SK-N-SH treated with all-trans-retinoic acid at 6 μM for 48 hours (cell line): Measurements from ENCODE around the gene NCF2.

ENCODE experiments used
- ATAC-seq: fragments of 200-7000 bp; cut with Tn5 transposase; 3 replicates; pipeline ENCODE4 v1.9.1; 2020; ENCODE audit warnings: mild to moderate bottlenecking, moderate library complexity
- ARNTL ChIP-seq: fragments of 450-650 bp; formaldehyde crosslinking; IDR thresholded peaks from 2 replicates; pipeline ENCODE4 v1.5.0; 2020; ENCODE audit warnings: low read depth, mild to moderate bottlenecking, moderate library complexity, borderline replicate concordance
- BACH2 ChIP-seq: fragments of 250-450 bp; sonication (Bioruptor Pico); IDR thresholded peaks from 2 replicates; pipeline ENCODE4 v1.9.0; 2021; ENCODE audit warnings: mild to moderate bottlenecking, borderline replicate concordance
- CSDC2 ChIP-seq: fragments of 250-450 bp; sonication (Bioruptor Pico); IDR thresholded peaks from 2 replicates; pipeline ENCODE4 v1.5.0; 2020; ENCODE audit warnings: mild to moderate bottlenecking, moderate library complexity
- CSRNP3 ChIP-seq: fragments of 250-450 bp; sonication (Bioruptor Pico); IDR thresholded peaks from 2 replicates; pipeline ENCODE4 v1.5.1; 2021; ENCODE audit warnings: mild to moderate bottlenecking, moderate library complexity
- GLIS3 ChIP-seq: fragments of 250-450 bp; sonication (Bioruptor Pico); IDR thresholded peaks from 2 replicates; pipeline ENCODE4 v1.5.0; 2020; ENCODE audit warnings: mild to moderate bottlenecking, moderate library complexity
- ISL1 ChIP-seq: fragments of 250-450 bp; sonication (Bioruptor Pico); IDR thresholded peaks from 2 replicates; pipeline ENCODE4 v2.1.2; 2022; ENCODE audit warnings: mild to moderate bottlenecking, moderate library complexity
- OSR1 ChIP-seq: fragments of 250-450 bp; sonication (Bioruptor Pico); IDR thresholded peaks from 2 replicates; pipeline ENCODE4 v1.8.0; 2022; ENCODE audit warnings: moderate library complexity, mild to moderate bottlenecking, inconsistent platforms
- PPARA ChIP-seq: fragments of 250-450 bp; sonication (Bioruptor Pico); IDR thresholded peaks from 2 replicates; pipeline ENCODE4 v1.5.0; 2020; ENCODE audit warnings: mild to moderate bottlenecking, borderline replicate concordance
- RARB ChIP-seq: fragments of 250-450 bp; sonication (Bioruptor Pico); IDR thresholded peaks from 2 replicates; pipeline ENCODE4 v1.8.0; 2021; ENCODE audit warnings: mild to moderate bottlenecking, moderate library complexity
- SNAI2 ChIP-seq: fragments of 250-450 bp; sonication (Bioruptor Pico); IDR thresholded peaks from 2 replicates; pipeline ENCODE4 v1.5.0; 2020; ENCODE audit warnings: mild to moderate bottlenecking, moderate library complexity
- TCF4 ChIP-seq: fragments of 250-450 bp; sonication (Bioruptor Pico); IDR thresholded peaks from 2 replicates; pipeline ENCODE4 v1.8.0; 2021; ENCODE audit warnings: mild to moderate bottlenecking, moderate library complexity, borderline replicate concordance
- TOX ChIP-seq: fragments of 250-450 bp; sonication (Bioruptor Pico); IDR thresholded peaks from 2 replicates; pipeline ENCODE4 v1.8.0; 2021; ENCODE audit warnings: mild to moderate bottlenecking, moderate library complexity, borderline replicate concordance
- ZC3H10 ChIP-seq: fragments of 250-450 bp; sonication (Bioruptor Pico); IDR thresholded peaks from 2 replicates; pipeline ENCODE4 v1.5.1; 2021; ENCODE audit warnings: mild to moderate bottlenecking, moderate library complexity
- ZFP3 ChIP-seq: fragments of 250-450 bp; sonication (Bioruptor Pico); IDR thresholded peaks from 2 replicates; pipeline ENCODE4 v1.5.0; 2020; ENCODE audit warnings: mild to moderate bottlenecking, moderate library complexity
- ZFP30 ChIP-seq: fragments of 450-650 bp; formaldehyde crosslinking; IDR thresholded peaks from 2 replicates; pipeline ENCODE4 v1.5.0; 2022; ENCODE audit warnings: mild to moderate bottlenecking, moderate library complexity
- ZNF8 ChIP-seq: fragments of 450-650 bp; formaldehyde crosslinking; IDR thresholded peaks from 2 replicates; pipeline ENCODE4 v1.5.0; 2020; ENCODE audit warnings: mild to moderate bottlenecking, moderate library complexity
- TF ChIP-seq, protein P1 (sequence below): fragments of 250-450 bp; sonication (Bioruptor Pico); IDR thresholded peaks from 2 replicates; pipeline ENCODE4 v1.5.0; 2020; ENCODE audit warnings: mild to moderate bottlenecking, moderate library complexity
- TF ChIP-seq, protein P2 (sequence below): fragments of 250-450 bp; sonication (Bioruptor Pico); IDR thresholded peaks from 2 replicates; pipeline ENCODE4 v1.8.0; 2020; ENCODE audit warnings: mild to moderate bottlenecking, moderate library complexity, borderline replicate concordance
- TF ChIP-seq, protein P3 (sequence below): fragments of 250-450 bp; sonication (Bioruptor Pico); IDR thresholded peaks from 2 replicates; pipeline ENCODE4 v1.5.1; 2020; ENCODE audit warnings: low read depth, mild to moderate bottlenecking, moderate library complexity

Gene NCF2

GRCh38 chr1:183570451-183570850 is 19.8 kb downstream of the NCF2 start:
- ATAC-seq, result no peak
- TF ChIP-seq ZFP3 (CRISPR knock-in tag), result no peak
- no peak for TF ChIP-seq CSDC2 (CRISPR knock-in tag)
- TF ChIP-seq, protein P1, sequence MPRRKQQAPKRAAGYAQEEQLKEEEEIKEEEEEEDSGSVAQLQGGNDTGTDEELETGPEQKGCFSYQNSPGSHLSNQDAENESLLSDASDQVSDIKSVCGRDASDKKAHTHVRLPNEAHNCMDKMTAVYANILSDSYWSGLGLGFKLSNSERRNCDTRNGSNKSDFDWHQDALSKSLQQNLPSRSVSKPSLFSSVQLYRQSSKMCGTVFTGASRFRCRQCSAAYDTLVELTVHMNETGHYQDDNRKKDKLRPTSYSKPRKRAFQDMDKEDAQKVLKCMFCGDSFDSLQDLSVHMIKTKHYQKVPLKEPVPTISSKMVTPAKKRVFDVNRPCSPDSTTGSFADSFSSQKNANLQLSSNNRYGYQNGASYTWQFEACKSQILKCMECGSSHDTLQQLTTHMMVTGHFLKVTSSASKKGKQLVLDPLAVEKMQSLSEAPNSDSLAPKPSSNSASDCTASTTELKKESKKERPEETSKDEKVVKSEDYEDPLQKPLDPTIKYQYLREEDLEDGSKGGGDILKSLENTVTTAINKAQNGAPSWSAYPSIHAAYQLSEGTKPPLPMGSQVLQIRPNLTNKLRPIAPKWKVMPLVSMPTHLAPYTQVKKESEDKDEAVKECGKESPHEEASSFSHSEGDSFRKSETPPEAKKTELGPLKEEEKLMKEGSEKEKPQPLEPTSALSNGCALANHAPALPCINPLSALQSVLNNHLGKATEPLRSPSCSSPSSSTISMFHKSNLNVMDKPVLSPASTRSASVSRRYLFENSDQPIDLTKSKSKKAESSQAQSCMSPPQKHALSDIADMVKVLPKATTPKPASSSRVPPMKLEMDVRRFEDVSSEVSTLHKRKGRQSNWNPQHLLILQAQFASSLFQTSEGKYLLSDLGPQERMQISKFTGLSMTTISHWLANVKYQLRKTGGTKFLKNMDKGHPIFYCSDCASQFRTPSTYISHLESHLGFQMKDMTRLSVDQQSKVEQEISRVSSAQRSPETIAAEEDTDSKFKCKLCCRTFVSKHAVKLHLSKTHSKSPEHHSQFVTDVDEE (CRISPR knock-in tag), result no peak
- no peak for TF ChIP-seq ZNF8 (CRISPR knock-in tag)
- TF ChIP-seq TOX (CRISPR knock-in tag), result no peak
- no peak for TF ChIP-seq ZFP30 (CRISPR knock-in tag)
- no peak for TF ChIP-seq PPARA
- no peak for TF ChIP-seq TCF4
- no peak for TF ChIP-seq ISL1 (CRISPR knock-in tag)
- no peak for TF ChIP-seq SNAI2 (CRISPR knock-in tag)
- TF ChIP-seq ARNTL (CRISPR knock-in tag), result no peak
- TF ChIP-seq BACH2 (CRISPR knock-in tag), result no peak
- TF ChIP-seq, protein P2, sequence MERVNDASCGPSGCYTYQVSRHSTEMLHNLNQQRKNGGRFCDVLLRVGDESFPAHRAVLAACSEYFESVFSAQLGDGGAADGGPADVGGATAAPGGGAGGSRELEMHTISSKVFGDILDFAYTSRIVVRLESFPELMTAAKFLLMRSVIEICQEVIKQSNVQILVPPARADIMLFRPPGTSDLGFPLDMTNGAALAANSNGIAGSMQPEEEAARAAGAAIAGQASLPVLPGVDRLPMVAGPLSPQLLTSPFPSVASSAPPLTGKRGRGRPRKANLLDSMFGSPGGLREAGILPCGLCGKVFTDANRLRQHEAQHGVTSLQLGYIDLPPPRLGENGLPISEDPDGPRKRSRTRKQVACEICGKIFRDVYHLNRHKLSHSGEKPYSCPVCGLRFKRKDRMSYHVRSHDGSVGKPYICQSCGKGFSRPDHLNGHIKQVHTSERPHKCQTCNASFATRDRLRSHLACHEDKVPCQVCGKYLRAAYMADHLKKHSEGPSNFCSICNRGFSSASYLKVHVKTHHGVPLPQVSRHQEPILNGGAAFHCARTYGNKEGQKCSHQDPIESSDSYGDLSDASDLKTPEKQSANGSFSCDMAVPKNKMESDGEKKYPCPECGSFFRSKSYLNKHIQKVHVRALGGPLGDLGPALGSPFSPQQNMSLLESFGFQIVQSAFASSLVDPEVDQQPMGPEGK, result no peak
- TF ChIP-seq RARB (CRISPR knock-in tag), result no peak
- TF ChIP-seq GLIS3 (CRISPR knock-in tag), result no peak

GRCh38 chr1:183569801-183570200 is 20.5 kb downstream of the NCF2 start:
- no peak for ATAC-seq
- TF ChIP-seq ZFP30 (CRISPR knock-in tag) (no peak), CSRNP3 (CRISPR knock-in tag) (no peak), TCF4 (no peak), ZFP3 (CRISPR knock-in tag) (no peak), PPARA (no peak)

DNA sequence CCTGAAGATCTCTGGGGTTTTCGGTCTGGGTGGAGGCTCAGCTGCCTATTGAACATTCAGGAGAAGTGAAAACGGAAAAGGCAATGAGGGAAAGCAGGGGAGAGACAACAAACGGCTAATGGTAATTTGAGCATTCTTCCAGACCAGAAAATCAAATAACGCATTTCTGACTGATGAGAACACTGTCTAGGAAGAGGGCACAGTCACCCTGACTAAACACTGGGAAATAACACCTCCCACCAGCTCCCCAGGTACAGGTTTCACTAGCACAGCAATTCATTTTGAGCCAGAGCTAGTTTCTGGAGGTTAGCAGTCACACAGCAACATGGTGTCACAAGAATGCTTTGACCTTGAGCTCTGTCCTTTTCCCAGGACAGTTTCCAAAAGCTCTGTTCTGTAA is 21.1 kb downstream of the NCF2 start:
- no peak for TF ChIP-seq ZFP30 (CRISPR knock-in tag)
- TF ChIP-seq, protein P1 (CRISPR knock-in tag), result no peak
- no peak for TF ChIP-seq OSR1 (CRISPR knock-in tag)
- TF ChIP-seq ZC3H10 (CRISPR knock-in tag), result no peak
- TF ChIP-seq ZFP3 (CRISPR knock-in tag), result no peak
- TF ChIP-seq, all 23 proteins: peak for 0
- ATAC-seq, result peak; percentile 56

GRCh38 chr1:183568176-183569021 is 21.9 kb downstream of the NCF2 start:
- peak; percentile 36 for ATAC-seq
- TF ChIP-seq, protein P3, sequence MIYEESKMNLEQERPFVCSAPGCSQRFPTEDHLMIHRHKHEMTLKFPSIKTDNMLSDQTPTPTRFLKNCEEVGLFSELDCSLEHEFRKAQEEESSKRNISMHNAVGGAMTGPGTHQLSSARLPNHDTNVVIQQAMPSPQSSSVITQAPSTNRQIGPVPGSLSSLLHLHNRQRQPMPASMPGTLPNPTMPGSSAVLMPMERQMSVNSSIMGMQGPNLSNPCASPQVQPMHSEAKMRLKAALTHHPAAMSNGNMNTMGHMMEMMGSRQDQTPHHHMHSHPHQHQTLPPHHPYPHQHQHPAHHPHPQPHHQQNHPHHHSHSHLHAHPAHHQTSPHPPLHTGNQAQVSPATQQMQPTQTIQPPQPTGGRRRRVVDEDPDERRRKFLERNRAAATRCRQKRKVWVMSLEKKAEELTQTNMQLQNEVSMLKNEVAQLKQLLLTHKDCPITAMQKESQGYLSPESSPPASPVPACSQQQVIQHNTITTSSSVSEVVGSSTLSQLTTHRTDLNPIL (CRISPR knock-in tag), result no peak
- no peak for TF ChIP-seq ZFP30 (CRISPR knock-in tag)
- TF ChIP-seq, all 23 proteins: peak for 0
